ENCODE data around the gene CIRBP.

CIRBP gene

DNA sequence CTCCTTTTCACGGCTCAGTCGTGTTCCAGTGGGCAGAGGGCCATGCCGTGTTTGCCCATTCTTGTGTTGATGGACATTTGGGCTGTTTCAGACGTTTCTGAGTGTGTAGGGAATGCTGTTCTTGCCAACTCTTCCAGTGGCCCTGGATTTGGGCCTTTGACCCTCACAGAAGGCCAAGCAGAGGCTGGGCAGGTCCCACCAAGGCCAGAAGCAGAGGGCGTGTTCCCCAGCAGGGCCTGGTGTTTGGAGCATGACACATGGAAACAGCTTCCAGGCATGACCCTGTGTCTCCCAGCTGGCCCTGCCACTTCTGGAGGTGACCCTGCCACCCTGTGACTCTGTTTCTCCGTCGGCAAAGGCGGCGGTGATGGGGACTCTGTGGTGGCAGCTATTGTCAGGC is 52.4 kb downstream of the CIRBP start:
- TF ChIP-seq, protein P1, sequence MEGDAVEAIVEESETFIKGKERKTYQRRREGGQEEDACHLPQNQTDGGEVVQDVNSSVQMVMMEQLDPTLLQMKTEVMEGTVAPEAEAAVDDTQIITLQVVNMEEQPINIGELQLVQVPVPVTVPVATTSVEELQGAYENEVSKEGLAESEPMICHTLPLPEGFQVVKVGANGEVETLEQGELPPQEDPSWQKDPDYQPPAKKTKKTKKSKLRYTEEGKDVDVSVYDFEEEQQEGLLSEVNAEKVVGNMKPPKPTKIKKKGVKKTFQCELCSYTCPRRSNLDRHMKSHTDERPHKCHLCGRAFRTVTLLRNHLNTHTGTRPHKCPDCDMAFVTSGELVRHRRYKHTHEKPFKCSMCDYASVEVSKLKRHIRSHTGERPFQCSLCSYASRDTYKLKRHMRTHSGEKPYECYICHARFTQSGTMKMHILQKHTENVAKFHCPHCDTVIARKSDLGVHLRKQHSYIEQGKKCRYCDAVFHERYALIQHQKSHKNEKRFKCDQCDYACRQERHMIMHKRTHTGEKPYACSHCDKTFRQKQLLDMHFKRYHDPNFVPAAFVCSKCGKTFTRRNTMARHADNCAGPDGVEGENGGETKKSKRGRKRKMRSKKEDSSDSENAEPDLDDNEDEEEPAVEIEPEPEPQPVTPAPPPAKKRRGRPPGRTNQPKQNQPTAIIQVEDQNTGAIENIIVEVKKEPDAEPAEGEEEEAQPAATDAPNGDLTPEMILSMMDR (IDR thresholded peaks at IDR 0.05; ENCODE audit: control insufficient read depth, extremely low read depth, insufficient read depth): no peak
- H3K4me3 ChIP-seq (ENCODE audit: low read depth, low read length): no peak overlapping the region
- DNase-seq (ENCODE audit: low read depth): no peak

DNA sequence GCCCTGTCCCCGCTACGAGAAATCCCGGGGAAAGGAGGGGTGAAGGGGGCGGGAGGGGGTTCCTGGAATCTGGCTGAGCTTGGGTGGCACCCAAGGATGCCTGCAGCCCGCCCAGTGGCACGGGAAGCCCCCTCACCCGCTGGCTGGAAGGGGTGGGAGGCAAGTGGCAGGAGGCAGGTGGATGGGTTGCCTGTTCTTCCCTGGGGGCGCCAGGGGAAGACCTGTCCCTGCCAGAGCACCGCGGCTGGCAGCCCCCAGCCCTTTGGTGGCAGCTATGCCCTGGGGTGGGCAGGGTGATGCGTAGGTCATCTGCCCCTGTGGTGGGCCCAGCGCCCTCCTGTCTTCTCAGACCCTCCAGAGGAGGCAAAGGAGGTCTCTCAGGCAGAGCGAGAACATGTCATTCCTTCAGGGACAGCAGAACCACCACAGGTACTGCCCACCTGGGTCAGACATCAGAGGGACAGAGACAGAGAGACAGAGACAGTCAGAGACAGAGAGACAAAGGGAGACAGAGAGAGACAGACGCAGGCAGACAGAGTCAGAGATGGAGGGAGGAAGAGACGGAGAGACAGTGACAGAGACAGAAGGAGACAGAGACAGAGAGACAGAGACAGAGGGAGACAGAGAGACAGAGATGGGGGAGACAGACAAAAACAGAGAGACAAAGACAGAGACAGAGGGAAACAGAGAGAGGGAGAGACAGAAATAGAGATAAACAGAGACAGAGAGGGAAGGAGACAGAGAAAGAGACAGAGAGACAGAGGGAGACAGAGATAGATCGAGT is 53.3 kb downstream of the CIRBP start:
- TF ChIP-seq, protein P1 (IDR thresholded peaks at IDR 0.05; ENCODE audit: control insufficient read depth, extremely low read depth, insufficient read depth): no peak
- DNase-seq (ENCODE audit: low read depth): no peak
- no peak overlapping the region for H3K4me3 ChIP-seq (ENCODE audit: low read depth, low read length)

DNA sequence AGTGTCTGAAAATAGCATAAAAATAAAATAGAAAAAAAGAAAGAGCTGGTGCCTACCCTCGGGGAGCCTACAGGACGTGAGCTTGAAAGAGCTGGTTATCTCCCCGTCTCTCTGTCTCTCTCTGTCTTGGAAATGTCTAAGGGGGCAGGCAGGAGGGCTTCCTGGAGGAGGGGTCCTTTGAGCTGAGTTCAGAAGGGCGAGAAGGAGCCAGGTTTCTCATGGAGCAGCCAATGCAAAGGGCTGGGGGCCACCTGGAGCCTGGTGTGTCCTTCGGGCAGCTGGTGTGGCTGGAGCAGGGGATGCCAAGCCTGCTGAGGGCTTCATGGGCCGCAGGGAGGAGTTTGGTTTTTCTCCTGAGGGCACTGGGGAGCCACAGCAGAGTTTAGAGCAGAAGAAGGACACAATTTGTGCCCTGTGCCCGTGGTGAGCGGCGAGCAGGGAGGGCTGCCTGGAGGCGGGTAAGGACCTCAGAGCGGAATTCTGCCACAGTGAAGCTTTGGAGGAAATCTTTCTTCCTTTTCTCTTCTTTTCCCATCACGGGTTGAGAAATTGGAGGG is 55.2 kb downstream of the CIRBP start:
- H3K4me3 ChIP-seq (ENCODE audit: low read depth, low read length): no peak overlapping the region
- TF ChIP-seq, protein P1 (IDR thresholded peaks at IDR 0.05; ENCODE audit: control insufficient read depth, extremely low read depth, insufficient read depth): no peak
- no peak for DNase-seq (ENCODE audit: low read depth)
